SK-N-SH (cell line): ENCODE measurements around the gene EDC4. TPM values are rescaled to one million over a fixed set of nuclear protein-coding genes. Genes with fewer than 3 reads are reported as not detected.
A peak's percentile ranks its signal among the peaks of the same experiment; 100 is the strongest.

Source experiments
- CTCF ChIA-PET: fragments of 300-600, 350-600 bp; formaldehyde crosslinking; extraction: SDS; loops from one replicate; lab custom pipeline; 2021; lab: Yijun Ruan, JAX
- POLR2A ChIA-PET: fragments of 350-600 bp; sonication (Branson Sonifier 250); formaldehyde crosslinking; extraction: SDS; loops from one replicate; lab custom pipeline; 2020; ENCODE audit warnings: antibody characterized with exemption, inconsistent platforms; lab: Yijun Ruan, JAX
- DNase-seq: peaks from one replicate; pipeline ENCODE4 v3.0.0; 2012
- H2AFZ ChIP-seq: fragments of 200-600 bp; sonication (generic); 2 replicates; pipeline ENCODE4 v1.8.1; 2016; ENCODE audit warnings: antibody characterized with exemption, mild to moderate bottlenecking, low read depth
- H3F3A ChIP-seq: fragments of 200-600 bp; sonication (generic); replicated peaks from 2 replicates; pipeline ENCODE3; 2016; ENCODE audit warnings: antibody characterized with exemption, mild to moderate bottlenecking; ENCODE audit not compliant: insufficient read depth
- H3K27ac ChIP-seq, 2 experiments: fragments of 200-500 bp in 1 of 2; fragments of 200-600 bp in 1 of 2; sonication (Bioruptor generic) in 1 of 2; sonication (generic), shearing (Covaris generic) in 1 of 2; 2 replicates each; pipeline versions ENCODE4 v1.5.1 to v1.6.1; 2014 to 2016; ENCODE audit warnings: low read depth in 2 of 2, inconsistent platforms in 1 of 2, low read length in 1 of 2, mild to moderate bottlenecking in 1 of 2, mixed read lengths in 1 of 2
- H3K27me3 ChIP-seq: fragments of 200-600 bp; sonication (generic), shearing (Covaris generic); 2 replicates; pipeline ENCODE4 v1.6.1; 2016; ENCODE audit warnings: mixed run types; ENCODE audit not compliant: insufficient read depth
- H3K36me3 ChIP-seq, 2 experiments: fragments of 200-500 bp in 1 of 2; fragments of 200-600 bp in 1 of 2; sonication (Bioruptor generic) in 1 of 2; sonication (generic) in 1 of 2; replicated peaks in 1 of 2; 2 replicates each; pipeline versions ENCODE3 to v1.5.1; 2014 to 2016; ENCODE audit warnings: low read length in 1 of 2, mild to moderate bottlenecking in 1 of 2; ENCODE audit not compliant: insufficient read depth in 2 of 2, control insufficient read depth in 1 of 2
- H3K4me1 ChIP-seq, 2 experiments: fragments of 200-500 bp in 1 of 2; fragments of 200-600 bp in 1 of 2; sonication (Bioruptor generic) in 1 of 2; sonication (generic), shearing (Covaris generic) in 1 of 2; 2 replicates each; pipeline versions ENCODE4 v1.5.1 to v1.6.1; 2014 to 2016; ENCODE audit warnings: low read depth in 1 of 2, low read length in 1 of 2, mixed run types in 1 of 2; ENCODE audit not compliant: insufficient read depth in 2 of 2, control insufficient read depth in 1 of 2
- H3K4me2 ChIP-seq: fragments of 200-600 bp; sonication (generic), shearing (Covaris generic); 2 replicates; pipeline ENCODE4 v1.6.1; 2017; ENCODE audit warnings: mixed run types
- H3K4me3 ChIP-seq, 2 experiments: fragments of 200-500 bp in 1 of 2; fragments of 200-600 bp in 1 of 2; sonication (Bioruptor generic) in 1 of 2; sonication (generic), shearing (Covaris generic) in 1 of 2; 2 replicates each; pipeline versions ENCODE4 v1.5.1 to v1.8.1; 2014 to 2016; ENCODE audit warnings: low read depth in 2 of 2, inconsistent platforms in 1 of 2, low read length in 1 of 2, mild to moderate bottlenecking in 1 of 2, mixed read lengths in 1 of 2, moderate library complexity in 1 of 2
- H3K79me2 ChIP-seq: fragments of 200-600 bp; sonication (generic); 2 replicates; pipeline ENCODE4 v1.8.1; 2017; ENCODE audit warnings: mild to moderate bottlenecking; ENCODE audit not compliant: insufficient read depth
- H3K9ac ChIP-seq: fragments of 200-600 bp; sonication (generic); 2 replicates; pipeline ENCODE4 v1.6.1; 2017; ENCODE audit warnings: mixed run types
- H3K9me2 ChIP-seq: fragments of 200-600 bp; sonication (generic); 2 replicates; pipeline ENCODE4 v1.6.1; 2017; ENCODE audit warnings: mixed run types
- H3K9me3 ChIP-seq: fragments of 200-600 bp; sonication (generic); 2 replicates; pipeline ENCODE4 v1.6.1; 2017; ENCODE audit warnings: mixed run types, mild to moderate bottlenecking, moderate library complexity
- H4K20me1 ChIP-seq: fragments of 200-600 bp; sonication (generic); 2 replicates; pipeline ENCODE4 v1.6.1; 2017; ENCODE audit warnings: mild to moderate bottlenecking, mixed run types; ENCODE audit not compliant: insufficient read depth
- EP300 ChIP-seq, 2 experiments: IDR thresholded peaks; 2 replicates each; pipeline versions ENCODE4 v1.4.0 to v1.6.1; 2012; ENCODE audit warnings: borderline replicate concordance in 1 of 2, low read depth in 1 of 2, low read length in 1 of 2
- EZH2phosphoT487 ChIP-seq: fragments of 200-600 bp; sonication (generic); IDR thresholded peaks from 2 replicates; pipeline ENCODE4 v1.6.1; 2017; ENCODE audit warnings: low read depth, mixed run types, mild to moderate bottlenecking, antibody characterized with exemption, moderate library complexity, borderline replicate concordance
- FOSL2 ChIP-seq: IDR thresholded peaks from 2 replicates; pipeline ENCODE4 v1.4.0; 2012; ENCODE audit warnings: low read depth, mild to moderate bottlenecking, moderate library complexity, borderline replicate concordance
- GABPA ChIP-seq: IDR thresholded peaks from 2 replicates; pipeline ENCODE4 v1.4.0; 2012; ENCODE audit warnings: low read depth, mild to moderate bottlenecking
- JUND ChIP-seq: IDR thresholded peaks from 2 replicates; pipeline ENCODE4 v1.4.0; 2012
- POLR2AphosphoS5 ChIP-seq: IDR thresholded peaks from 2 replicates; pipeline ENCODE4 v1.6.1; 2012; ENCODE audit warnings: low read depth, low read length
- SIN3A ChIP-seq: IDR thresholded peaks from 2 replicates; pipeline ENCODE4 v1.6.1; 2012; ENCODE audit warnings: low read depth, mild to moderate bottlenecking, low read length, moderate library complexity, borderline replicate concordance
- SMC3 ChIP-seq: IDR thresholded peaks from 2 replicates; pipeline ENCODE4 v1.6.1; 2012; ENCODE audit warnings: low read depth, low read length, improper control_type of control experiment
- WGBS: methylation state at CpG from one replicate; pipeline ENCODE4 v1.1.6; 2017; ENCODE audit warnings: low lambda C conversion rate; 5-methylcytosine and 5-hydroxymethylcytosine counted together
- polyA plus RNA-seq, 3 experiments: library from polyadenylated mRNA; depleted of rRNA; stranded (reverse); fragments of >200 nt; gene quantifications; 2 replicates each; pipeline ENCODE4 v1.2.3, GENCODE V29; 2012
- TF ChIP-seq, protein P1 (sequence below): IDR thresholded peaks from 2 replicates; pipeline ENCODE4 v1.6.1; 2012; ENCODE audit warnings: mild to moderate bottlenecking, low read depth, low read length, moderate library complexity
- TF ChIP-seq, protein P2 (sequence below): IDR thresholded peaks from 2 replicates; pipeline ENCODE4 v1.4.0; 2012; ENCODE audit warnings: low read depth, borderline replicate concordance
- TF ChIP-seq, protein P3 (sequence below): fragments of 150-350 bp; IDR thresholded peaks from 2 replicates; pipeline ENCODE4 v1.6.1; 2016; ENCODE audit warnings: mild to moderate bottlenecking, low read depth, low read length

EDC4 gene
- polyA plus RNA-seq, 1 of the 3 experiments (the other 2 are of a cell fraction) = 38.0 TPM

DNA sequence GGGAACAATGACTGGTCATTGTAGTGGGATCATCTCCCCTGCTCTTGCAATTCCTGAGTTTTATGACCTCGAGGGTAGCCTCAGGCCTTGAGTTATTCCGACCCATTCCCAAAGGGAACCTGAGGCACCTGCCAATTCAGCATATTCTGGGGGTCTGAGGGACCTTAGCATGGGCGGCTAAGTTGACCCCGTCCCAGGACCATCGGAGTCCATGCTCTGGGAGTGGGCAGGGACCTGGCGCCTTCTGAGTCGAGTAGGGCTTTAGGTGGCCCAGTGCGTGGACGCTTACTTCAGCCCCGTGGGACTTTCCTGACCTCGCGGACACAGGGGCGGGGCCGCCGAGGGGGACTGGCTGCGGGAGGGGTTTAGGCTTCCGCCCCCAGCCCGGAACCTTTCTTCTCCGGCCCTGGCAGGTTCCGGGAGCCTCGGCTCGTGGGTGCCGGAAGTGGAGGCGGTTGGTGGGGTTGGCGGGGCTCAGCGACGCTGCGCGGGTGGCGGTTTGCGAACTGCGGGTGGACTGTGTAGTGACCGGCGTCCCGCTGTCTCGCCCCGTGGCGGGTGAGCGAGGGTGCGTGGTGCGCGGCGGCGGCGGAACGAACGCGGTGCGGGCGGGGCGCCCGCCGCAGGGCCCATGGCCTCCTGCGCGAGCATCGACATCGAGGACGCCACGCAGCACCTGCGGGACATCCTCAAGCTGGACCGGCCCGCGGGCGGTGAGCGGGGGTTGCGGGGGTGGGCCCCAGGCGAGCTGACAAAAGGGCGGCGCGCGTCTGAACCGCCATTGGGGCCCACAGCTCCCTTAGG is at the start of gene EDC4 (continued):
- TF ChIP-seq SIN3A = peak; percentile 96
- TF ChIP-seq, protein P1, sequence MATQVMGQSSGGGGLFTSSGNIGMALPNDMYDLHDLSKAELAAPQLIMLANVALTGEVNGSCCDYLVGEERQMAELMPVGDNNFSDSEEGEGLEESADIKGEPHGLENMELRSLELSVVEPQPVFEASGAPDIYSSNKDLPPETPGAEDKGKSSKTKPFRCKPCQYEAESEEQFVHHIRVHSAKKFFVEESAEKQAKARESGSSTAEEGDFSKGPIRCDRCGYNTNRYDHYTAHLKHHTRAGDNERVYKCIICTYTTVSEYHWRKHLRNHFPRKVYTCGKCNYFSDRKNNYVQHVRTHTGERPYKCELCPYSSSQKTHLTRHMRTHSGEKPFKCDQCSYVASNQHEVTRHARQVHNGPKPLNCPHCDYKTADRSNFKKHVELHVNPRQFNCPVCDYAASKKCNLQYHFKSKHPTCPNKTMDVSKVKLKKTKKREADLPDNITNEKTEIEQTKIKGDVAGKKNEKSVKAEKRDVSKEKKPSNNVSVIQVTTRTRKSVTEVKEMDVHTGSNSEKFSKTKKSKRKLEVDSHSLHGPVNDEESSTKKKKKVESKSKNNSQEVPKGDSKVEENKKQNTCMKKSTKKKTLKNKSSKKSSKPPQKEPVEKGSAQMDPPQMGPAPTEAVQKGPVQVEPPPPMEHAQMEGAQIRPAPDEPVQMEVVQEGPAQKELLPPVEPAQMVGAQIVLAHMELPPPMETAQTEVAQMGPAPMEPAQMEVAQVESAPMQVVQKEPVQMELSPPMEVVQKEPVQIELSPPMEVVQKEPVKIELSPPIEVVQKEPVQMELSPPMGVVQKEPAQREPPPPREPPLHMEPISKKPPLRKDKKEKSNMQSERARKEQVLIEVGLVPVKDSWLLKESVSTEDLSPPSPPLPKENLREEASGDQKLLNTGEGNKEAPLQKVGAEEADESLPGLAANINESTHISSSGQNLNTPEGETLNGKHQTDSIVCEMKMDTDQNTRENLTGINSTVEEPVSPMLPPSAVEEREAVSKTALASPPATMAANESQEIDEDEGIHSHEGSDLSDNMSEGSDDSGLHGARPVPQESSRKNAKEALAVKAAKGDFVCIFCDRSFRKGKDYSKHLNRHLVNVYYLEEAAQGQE = peak; percentile 30; the same call in 1 of the 2 replicates
- TF ChIP-seq POLR2AphosphoS5 = peak; percentile 91
- peak in 1 of 2 experiments; percentile 54; a peak in 1 of 4 replicates for TF ChIP-seq EP300 (IDR thresholded peaks at IDR 0.05; ENCODE audit: borderline replicate concordance in 1 of 2, low read depth in 1 of 2, low read length in 1 of 2)
- TF ChIP-seq GABPA = peak; percentile 90
- peak; percentile 33; the same call in 1 of the 2 replicates for TF ChIP-seq FOSL2
- TF ChIP-seq SMC3 = no peak
- TF ChIP-seq, protein P2, sequence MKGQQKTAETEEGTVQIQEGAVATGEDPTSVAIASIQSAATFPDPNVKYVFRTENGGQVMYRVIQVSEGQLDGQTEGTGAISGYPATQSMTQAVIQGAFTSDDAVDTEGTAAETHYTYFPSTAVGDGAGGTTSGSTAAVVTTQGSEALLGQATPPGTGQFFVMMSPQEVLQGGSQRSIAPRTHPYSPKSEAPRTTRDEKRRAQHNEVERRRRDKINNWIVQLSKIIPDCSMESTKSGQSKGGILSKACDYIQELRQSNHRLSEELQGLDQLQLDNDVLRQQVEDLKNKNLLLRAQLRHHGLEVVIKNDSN = no peak
- TF ChIP-seq, protein P3, sequence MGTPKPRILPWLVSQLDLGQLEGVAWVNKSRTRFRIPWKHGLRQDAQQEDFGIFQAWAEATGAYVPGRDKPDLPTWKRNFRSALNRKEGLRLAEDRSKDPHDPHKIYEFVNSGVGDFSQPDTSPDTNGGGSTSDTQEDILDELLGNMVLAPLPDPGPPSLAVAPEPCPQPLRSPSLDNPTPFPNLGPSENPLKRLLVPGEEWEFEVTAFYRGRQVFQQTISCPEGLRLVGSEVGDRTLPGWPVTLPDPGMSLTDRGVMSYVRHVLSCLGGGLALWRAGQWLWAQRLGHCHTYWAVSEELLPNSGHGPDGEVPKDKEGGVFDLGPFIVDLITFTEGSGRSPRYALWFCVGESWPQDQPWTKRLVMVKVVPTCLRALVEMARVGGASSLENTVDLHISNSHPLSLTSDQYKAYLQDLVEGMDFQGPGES = no peak

DNA sequence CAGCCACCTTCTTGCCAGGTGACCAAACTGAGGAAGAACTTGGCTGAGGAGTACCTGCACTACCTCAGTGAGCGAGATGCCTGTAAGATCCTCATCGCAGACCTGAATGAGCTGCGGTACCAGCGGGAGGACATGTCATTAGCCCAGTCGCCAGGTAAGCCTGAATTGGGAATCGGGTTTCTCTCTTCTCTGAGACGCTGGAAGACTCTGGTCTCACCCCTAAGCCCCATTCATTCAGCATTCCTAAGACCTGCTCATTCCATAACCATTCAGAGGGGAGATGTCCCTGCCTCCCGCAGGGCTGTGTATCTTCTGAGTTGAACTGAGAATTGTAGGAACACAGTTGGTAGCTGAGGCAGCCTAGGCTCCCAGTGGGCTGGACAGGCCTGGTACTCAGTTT is 47.7 kb upstream of the EDC4 start:
- no peak overlapping the region for H2AFZ ChIP-seq
- DNase-seq = no peak
- H3K4me1 ChIP-seq = no peaks in the 10 kb centered on the region
- H3K4me3 ChIP-seq = no peak overlapping the region
- H3K27me3 ChIP-seq = no peaks in the 10 kb centered on the region
- H3K9me2 ChIP-seq = no peaks in the 10 kb centered on the region
- 92% methylated on average over 7 of the region's 8 CpGs for WGBS
- no peaks in the 10 kb centered on the region for H4K20me1 ChIP-seq
- CTCF ChIA-PET = interaction anchor here (5.7 kb wide), 1 partner anchor 9 kb away, joined by 77 read pairs; no protein-coding TSS in a partner anchor
- POLR2A ChIA-PET = no interaction called here
- H3K36me3 ChIP-seq = peaks cover 0 to 36% of the 10 kb centered on the region in 2 experiments
- H3K9ac ChIP-seq = no peak overlapping the region
- TF ChIP-seq, protein P1 = no peak
- TF ChIP-seq EZH2phosphoT487 (no peak), SIN3A (no peak), JUND (no peak), FOSL2 (no peak)
- no peaks in the 10 kb centered on the region for H3K9me3 ChIP-seq
- no peaks in the 10 kb centered on the region for H3F3A ChIP-seq
- H3K4me2 ChIP-seq = no peak overlapping the region
- H3K79me2 ChIP-seq = no peaks in the 10 kb centered on the region
- no peak overlapping the region for H3K27ac ChIP-seq
